Mucosa of rectum (tissue), 2 donors: ENCODE measurements around the gene ROGDI.

Experiments
- H3K27ac ChIP-seq, 2 donors: one replicate each; pipeline ENCODE4 v1.7.0; 2013; ENCODE audit warnings: inconsistent platforms in 2 of 2, low read depth in 2 of 2, low read length in 2 of 2
- H3K27me3 ChIP-seq, 2 donors: one replicate each; pipeline ENCODE4 v1.7.0; 2013; ENCODE audit warnings: low read length in 2 of 2; ENCODE audit not compliant: control insufficient read depth in 2 of 2, insufficient read depth in 2 of 2
- H3K36me3 ChIP-seq, 2 donors: one replicate each; pipeline ENCODE4 v1.7.0; 2013; ENCODE audit warnings: low read length in 2 of 2; ENCODE audit not compliant: control insufficient read depth in 2 of 2, insufficient read depth in 2 of 2
- H3K4me1 ChIP-seq, 2 donors: one replicate each; pipeline ENCODE4 v1.7.0; 2013; ENCODE audit warnings: low read length in 2 of 2, mild to moderate bottlenecking in 1 of 2; ENCODE audit not compliant: control insufficient read depth in 2 of 2, insufficient read depth in 2 of 2
- H3K4me3 ChIP-seq, 2 donors: one replicate each; pipeline ENCODE4 v1.7.0; 2013; ENCODE audit warnings: low read length in 2 of 2
- H3K9ac ChIP-seq, 2 donors: one replicate each; pipeline ENCODE4 v1.7.0; 2013; ENCODE audit warnings: low read length in 2 of 2, low read depth in 1 of 2, mild to moderate bottlenecking in 1 of 2
- H3K9me3 ChIP-seq, 2 donors: one replicate each; pipeline ENCODE4 v1.7.0; 2013; ENCODE audit warnings: low read length in 2 of 2; ENCODE audit not compliant: control insufficient read depth in 2 of 2
- donor health status: healthy.
- donor health status: Normal muscosa, but diverticular disease.

Gene ROGDI

GRCh38 chr16:4795181-4795827 lies 7.1 kb downstream of the ROGDI start, which contains the start of gene SMIM22:
SMIM22 (plus strand) TSS chr16:4795369; CDS start chr16:4795735, 366 bp downstream.
- Histone ChIP-seq H3K4me3 (peak within 1 kb of the TSS; percentile 73 to 93), H3K27ac (peak within 1 kb of the TSS; percentile 84 to 85), H3K9ac (peak within 1 kb of the TSS; percentile 75 to 84), H3K36me3 (peaks cover 12 to 15% of the 10 kb centered on the region in 2 donors), H3K9me3 (no peaks in the 10 kb centered on the region), H3K4me1 (peaks cover 3 to 14% of the 10 kb centered on the region in 2 donors), H3K27me3 (no peaks in the 10 kb centered on the region)

- no peak overlapping the region for H3K9ac ChIP-seq
- no peaks in the 10 kb centered on the region for H3K27me3 ChIP-seq
- H3K36me3 ChIP-seq: peaks cover 5 to 6% of the 10 kb centered on the region in 2 donors
- H3K4me1 ChIP-seq: peaks cover 0 to 15% of the 10 kb centered on the region in 2 donors
- no peak overlapping the region for H3K4me3 ChIP-seq
- H3K27ac ChIP-seq: no peak overlapping the region
- H3K9me3 ChIP-seq: no peaks in the 10 kb centered on the region
Observed at GRCh38 chr16:4792951-4793513, 9.4 kb downstream of the ROGDI start.

GRCh38 chr16:4790871-4791270 lies 11.6 kb downstream of the ROGDI start:
- Histone ChIP-seq H3K27me3 (peaks cover 0 to 2% of the 10 kb centered on the region in 2 donors), H3K27ac (no peak overlapping the region), H3K9me3 (no peaks in the 10 kb centered on the region), H3K36me3 (no peaks in the 10 kb centered on the region), H3K9ac (no peak overlapping the region), H3K4me3 (no peak overlapping the region), H3K4me1 (peaks cover 0 to 4% of the 10 kb centered on the region in 2 donors)

GRCh38 chr16:4790261-4790660 lies 12.2 kb downstream of the ROGDI start:
- peaks cover 0 to 2% of the 10 kb centered on the region in 2 donors for H3K27me3 ChIP-seq
- no peak overlapping the region for H3K4me3 ChIP-seq
- H3K27ac ChIP-seq: no peak overlapping the region
- peaks cover 0 to 4% of the 10 kb centered on the region in 2 donors for H3K4me1 ChIP-seq
- H3K36me3 ChIP-seq: no peaks in the 10 kb centered on the region
- no peak overlapping the region for H3K9ac ChIP-seq
- H3K9me3 ChIP-seq: no peaks in the 10 kb centered on the region

- H3K27ac ChIP-seq: no peak overlapping the region
- no peak overlapping the region for H3K4me3 ChIP-seq
- H3K9ac ChIP-seq: no peak overlapping the region
Observed at GRCh38 chr16:4788910-4789309, 13.5 kb downstream of the ROGDI start.

GRCh38 chr16:4788489-4788889 lies 13.9 kb downstream of the ROGDI start:
- H3K27me3 ChIP-seq: peaks cover 0 to 2% of the 10 kb centered on the region in 2 donors
- no peak overlapping the region for H3K4me3 ChIP-seq
- H3K9ac ChIP-seq: no peak overlapping the region
- H3K9me3 ChIP-seq: no peaks in the 10 kb centered on the region
- no peaks in the 10 kb centered on the region for H3K36me3 ChIP-seq
- no peak overlapping the region for H3K27ac ChIP-seq
- H3K4me1 ChIP-seq: peaks cover 0 to 4% of the 10 kb centered on the region in 2 donors

More at GRCh38 chr16:4788910-4789309, 13.5 kb downstream of the ROGDI start:
- H3K27me3 ChIP-seq: peaks cover 0 to 2% of the 10 kb centered on the region in 2 donors
- no peaks in the 10 kb centered on the region for H3K36me3 ChIP-seq
- H3K4me1 ChIP-seq: peaks cover 0 to 4% of the 10 kb centered on the region in 2 donors
- H3K9me3 ChIP-seq: no peaks in the 10 kb centered on the region

- Histone ChIP-seq H3K4me1 (peaks cover 0 to 4% of the 10 kb centered on the region in 2 donors), H3K4me3 (no peak within 1 kb of the TSS), H3K9ac (no peak within 1 kb of the TSS), H3K9me3 (no peaks in the 10 kb centered on the region), H3K27me3 (peaks cover 0 to 2% of the 10 kb centered on the region in 2 donors), H3K27ac (no peak within 1 kb of the TSS), H3K36me3 (no peaks in the 10 kb centered on the region)
Observed at GRCh38 chr16:4787627-4788482, 14.6 kb downstream of the ROGDI start, which contains the start of gene SEPTIN12. SEPTIN12 (minus strand) TSS chr16:4788345; CDS start chr16:4787645, 700 bp downstream.

- no peak overlapping the region for H3K27ac ChIP-seq
- peaks cover 0 to 4% of the 10 kb centered on the region in 2 donors for H3K4me1 ChIP-seq
- H3K9me3 ChIP-seq: no peaks in the 10 kb centered on the region
- H3K4me3 ChIP-seq: no peak overlapping the region
- H3K27me3 ChIP-seq: peaks cover 0 to 2% of the 10 kb centered on the region in 2 donors
- no peak overlapping the region for H3K9ac ChIP-seq
- H3K36me3 ChIP-seq: no peaks in the 10 kb centered on the region
Observed at GRCh38 chr16:4787068-4787467, 15.4 kb downstream of the ROGDI start.

- Histone ChIP-seq H3K9ac (no peak overlapping the region), H3K9me3 (no peaks in the 10 kb centered on the region), H3K27ac (no peak overlapping the region), H3K4me3 (no peak overlapping the region), H3K36me3 (no peaks in the 10 kb centered on the region), H3K4me1 (peaks cover 0 to 4% of the 10 kb centered on the region in 2 donors), H3K27me3 (peaks cover 0 to 2% of the 10 kb centered on the region in 2 donors)
Observed at GRCh38 chr16:4785758-4786433, 16.5 kb downstream of the ROGDI start.
